ENCODE results near the gene STRA6. TPM values are rescaled to one million over a fixed set of nuclear protein-coding genes. Genes with fewer than 3 reads are reported as not detected.

Gene STRA6
- polyA plus RNA-seq, 2 of the 4 experiments (the other 2 are of a cell fraction) = 35.0 to 70.2 TPM

GRCh38 chr15:74129586-74130154 is 72.9 kb downstream of the STRA6 start:
- Histone ChIP-seq H3K4me2 (peak overlapping the region; percentile 88), H3K9me3 (no peaks in the 10 kb centered on the region), H3K27ac (peak overlapping the region in 1 of 2 experiments; percentile 63; a peak in 3 of 6 replicates), H3K4me1 (peaks cover 20% of the 10 kb centered on the region; the same call in 2 of the 3 replicates), H3K4me3 (peak overlapping the region; percentile 36; the same call in 2 of the 3 replicates)
- WGBS (ENCODE audit: missing lambda C conversion rate) = 65% methylated on average over 33 of the region's 40 CpGs
- no peak for TF ChIP-seq HDAC2 (IDR thresholded peaks at IDR 0.05)
- no peak for TF ChIP-seq EHF (CRISPR knock-in tag; IDR thresholded peaks at IDR 0.05)
- TF ChIP-seq, protein P1, sequence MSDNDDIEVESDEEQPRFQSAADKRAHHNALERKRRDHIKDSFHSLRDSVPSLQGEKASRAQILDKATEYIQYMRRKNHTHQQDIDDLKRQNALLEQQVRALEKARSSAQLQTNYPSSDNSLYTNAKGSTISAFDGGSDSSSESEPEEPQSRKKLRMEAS (IDR thresholded peaks at IDR 0.05) = no peak
- TF ChIP-seq ZFP36 (IDR thresholded peaks at IDR 0.05; ENCODE audit: borderline replicate concordance, partially characterized antibody) = no peak
- TF ChIP-seq CHD4 (IDR thresholded peaks at IDR 0.05; ENCODE audit: borderline replicate concordance) = no peak
- no peak for TF ChIP-seq EP300 (IDR thresholded peaks at IDR 0.05)
- no peak for TF ChIP-seq MAZ (IDR thresholded peaks at IDR 0.05; ENCODE audit: borderline replicate concordance, low read depth, low read length)
- no peak for TF ChIP-seq PHF8 (IDR thresholded peaks at IDR 0.05; ENCODE audit: borderline replicate concordance, low read depth)
- TF ChIP-seq ZC3H11A (IDR thresholded peaks at IDR 0.05) = no peak
- no peak for TF ChIP-seq E2F6 (IDR thresholded peaks at IDR 0.05; ENCODE audit: borderline replicate concordance, low read depth)
- ATAC-seq = no peak
- POLR2A ChIA-PET = interaction anchor here (0.6 to 1.5 kb wide), 2 partner anchors 44 to 165 kb away, joined by 3 to 4 read pairs; no protein-coding TSS in a partner anchor
- CTCF ChIA-PET = interaction anchor here (0.5 to 3.0 kb wide), 9 partner anchors 50 to 203 kb away, joined by 3 to 21 read pairs (median 3); no protein-coding TSS in a partner anchor
- no peak for FAIRE-seq
- DNase-seq (ENCODE audit: low read depth in 1 of 2, low spot score in 1 of 2) = no peak

Small RNAs within 50 kb of the gene (small RNA-seq; reads per million reads assigned to genes)
- gene RF00017 = 0 reads per million in 6 experiments

Other genes with a start within 250 kb of the STRA6 start
- 3.5 and 4.3 TPM in 2 replicates for gene STOML1, start 210.5 kb downstream of the STRA6 start, polyA plus RNA-seq (2011; rRNA removed)
- 4.9 to 6.3 TPM (median 5.7 TPM) in 3 replicates for gene STOML1, start 210.5 kb downstream of the STRA6 start, polyA plus RNA-seq (2017; fragmentation: RNase III; extraction: RNeasy Plus Mini Kit Qiagen cat#74134 plus additional on column Dnase treatment)
- 2.1 and 3.9 TPM in 2 replicates for gene PML, start 208.1 kb downstream of the STRA6 start, polyA plus RNA-seq (2011; rRNA removed)
- gene PML, start 208.1 kb downstream of the STRA6 start, polyA plus RNA-seq (2017; fragmentation: RNase III; extraction: RNeasy Plus Mini Kit Qiagen cat#74134 plus additional on column Dnase treatment) = 7.8 to 8.5 TPM (median 8.4 TPM) in 3 replicates
- 0.03 and 0.07 TPM in 2 replicates for gene GOLGA6A, start 120.2 kb downstream of the STRA6 start, polyA plus RNA-seq (2011; rRNA removed)
- gene GOLGA6A, start 120.2 kb downstream of the STRA6 start, polyA plus RNA-seq (2017; fragmentation: RNase III; extraction: RNeasy Plus Mini Kit Qiagen cat#74134 plus additional on column Dnase treatment) = 0.05 TPM in 1 of 3 replicates, not detected in the others
- gene ISLR2, start 72.2 kb downstream of the STRA6 start, polyA plus RNA-seq (2011; rRNA removed) = 0.03 and 0.12 TPM in 2 replicates
- gene ISLR2, start 72.2 kb downstream of the STRA6 start, polyA plus RNA-seq (2017; fragmentation: RNase III; extraction: RNeasy Plus Mini Kit Qiagen cat#74134 plus additional on column Dnase treatment) = 0.10 to 0.25 TPM (median 0.17 TPM) in 3 replicates
- 0.10 and 0.28 TPM in 2 replicates for gene ISLR, start 29.1 kb downstream of the STRA6 start, polyA plus RNA-seq (2011; rRNA removed)
- gene ISLR, start 29.1 kb downstream of the STRA6 start, polyA plus RNA-seq (2017; fragmentation: RNase III; extraction: RNeasy Plus Mini Kit Qiagen cat#74134 plus additional on column Dnase treatment) = 0.25 to 0.43 TPM (median 0.30 TPM) in 3 replicates
- 5.4 and 5.9 TPM in 2 replicates for gene CCDC33, start 33.5 kb upstream of the STRA6 start, polyA plus RNA-seq (2011; rRNA removed)
- gene CCDC33, start 33.5 kb upstream of the STRA6 start, polyA plus RNA-seq (2017; fragmentation: RNase III; extraction: RNeasy Plus Mini Kit Qiagen cat#74134 plus additional on column Dnase treatment) = 9.2 to 11.9 TPM (median 10.4 TPM) in 3 replicates
- gene CYP11A1, start 164.9 kb upstream of the STRA6 start, polyA plus RNA-seq (2011; rRNA removed) = not detected in 2 replicates
- 0.06 TPM in 1 of 3 replicates, not detected in the others for gene CYP11A1, start 164.9 kb upstream of the STRA6 start, polyA plus RNA-seq (2017; fragmentation: RNase III; extraction: RNeasy Plus Mini Kit Qiagen cat#74134 plus additional on column Dnase treatment)
- 0.44 and 0.63 TPM in 2 replicates for gene SEMA7A, start 231.2 kb upstream of the STRA6 start, polyA plus RNA-seq (2011; rRNA removed)
- 1.2 to 1.7 TPM (median 1.7 TPM) in 3 replicates for gene SEMA7A, start 231.2 kb upstream of the STRA6 start, polyA plus RNA-seq (2017; fragmentation: RNase III; extraction: RNeasy Plus Mini Kit Qiagen cat#74134 plus additional on column Dnase treatment)